HepG2 (cell line): ENCODE measurements around the gene SEMA4A. TPM values are rescaled to one million over a fixed set of nuclear protein-coding genes. Genes with fewer than 3 reads are reported as not detected.
A peak's percentile ranks its signal among the peaks of the same experiment; 100 is the strongest.

Experiments used
- CAMTA2 ChIP-seq: sonication (generic); formaldehyde crosslinking; IDR thresholded peaks from 2 replicates; pipeline ENCODE4 v1.4.0; 2020; ENCODE audit warnings: mild to moderate bottlenecking, missing genetic modification reagents, borderline replicate concordance
- SMC3 ChIP-seq: IDR thresholded peaks from 2 replicates; pipeline ENCODE4 v1.6.1; 2011; ENCODE audit warnings: low read length, improper control_type of control experiment
- TRIM24 ChIP-seq: sonication (generic); formaldehyde crosslinking; IDR thresholded peaks from 2 replicates; pipeline ENCODE4 v1.8.0; 2022; ENCODE audit warnings: mild to moderate bottlenecking, missing genetic modification reagents
- ZC3H4 ChIP-seq: sonication (generic); formaldehyde crosslinking; IDR thresholded peaks from 2 replicates; pipeline ENCODE4 v1.4.0; 2020; ENCODE audit warnings: missing genetic modification reagents, borderline replicate concordance
- ZNF281 ChIP-seq: sonication (generic); formaldehyde crosslinking; IDR thresholded peaks from 2 replicates; pipeline ENCODE4 v1.4.0; 2020; ENCODE audit warnings: missing genetic modification reagents, borderline replicate concordance
- ZNF431 ChIP-seq: sonication (generic); formaldehyde crosslinking; IDR thresholded peaks from 2 replicates; pipeline ENCODE4 v1.9.0; 2022; ENCODE audit warnings: missing genetic modification reagents, low read depth, mild to moderate bottlenecking, borderline replicate concordance
- ZNF670 ChIP-seq: sonication (generic); formaldehyde crosslinking; IDR thresholded peaks from 2 replicates; pipeline ENCODE4 v1.8.0; 2022; ENCODE audit warnings: mild to moderate bottlenecking, missing genetic modification reagents, borderline replicate concordance
- polyA plus RNA-seq, 8 experiments: library from polyadenylated mRNA; depleted of rRNA in 3 of 8; stranded (reverse) in 7 of 8; unstranded in 1 of 8; fragments of >200 nt; fragmentation: Illumina TruSeq in 4 of 8; extraction: Trizol in 4 of 8; gene quantifications; 2 replicates each; pipeline versions ENCODE4 v1.2.1 to v1.2.3, GENCODE V29; 2011 to 2016; ENCODE audit warnings: low read depth in 4 of 8, missing spikeins in 1 of 8, mixed read lengths in 1 of 8; ENCODE audit not compliant: insufficient read depth in 1 of 8
- total RNA-seq, 5 experiments: library from RNA; depleted of rRNA; stranded (reverse); fragments of >200 nt; fragmentation: Illumina TruSeq; extraction: Trizol; gene quantifications; 2 replicates each; pipeline ENCODE4 v1.2.3, GENCODE V29; 2016; ENCODE audit warnings: low read depth in 1 of 5
- TF ChIP-seq, protein P1 (sequence below): sonication (generic); formaldehyde crosslinking; IDR thresholded peaks from 2 replicates; pipeline ENCODE4 v1.5.1; 2020; ENCODE audit warnings: mild to moderate bottlenecking, missing genetic modification reagents, borderline replicate concordance
- TF ChIP-seq, protein P2 (sequence below): sonication (generic); formaldehyde crosslinking; IDR thresholded peaks from 2 replicates; pipeline ENCODE4 v1.4.0; 2020; ENCODE audit warnings: missing genetic modification reagents
- TF ChIP-seq, protein P3 (sequence below): sonication (generic); formaldehyde crosslinking; IDR thresholded peaks from 2 replicates; pipeline ENCODE4 v1.4.0; 2020; ENCODE audit warnings: missing genetic modification reagents
- TF ChIP-seq, protein P4 (sequence below): sonication (generic); formaldehyde crosslinking; IDR thresholded peaks from 2 replicates; pipeline ENCODE4 v1.5.1; 2020; ENCODE audit warnings: missing genetic modification reagents, mild to moderate bottlenecking, borderline replicate concordance

SEMA4A gene
- total and polyA plus RNA-seq, 2 of the 13 experiments (the other 11 are each of a cell fraction or from before 2014, with no cell fraction given) = 0.09 to 0.20 TPM

DNA sequence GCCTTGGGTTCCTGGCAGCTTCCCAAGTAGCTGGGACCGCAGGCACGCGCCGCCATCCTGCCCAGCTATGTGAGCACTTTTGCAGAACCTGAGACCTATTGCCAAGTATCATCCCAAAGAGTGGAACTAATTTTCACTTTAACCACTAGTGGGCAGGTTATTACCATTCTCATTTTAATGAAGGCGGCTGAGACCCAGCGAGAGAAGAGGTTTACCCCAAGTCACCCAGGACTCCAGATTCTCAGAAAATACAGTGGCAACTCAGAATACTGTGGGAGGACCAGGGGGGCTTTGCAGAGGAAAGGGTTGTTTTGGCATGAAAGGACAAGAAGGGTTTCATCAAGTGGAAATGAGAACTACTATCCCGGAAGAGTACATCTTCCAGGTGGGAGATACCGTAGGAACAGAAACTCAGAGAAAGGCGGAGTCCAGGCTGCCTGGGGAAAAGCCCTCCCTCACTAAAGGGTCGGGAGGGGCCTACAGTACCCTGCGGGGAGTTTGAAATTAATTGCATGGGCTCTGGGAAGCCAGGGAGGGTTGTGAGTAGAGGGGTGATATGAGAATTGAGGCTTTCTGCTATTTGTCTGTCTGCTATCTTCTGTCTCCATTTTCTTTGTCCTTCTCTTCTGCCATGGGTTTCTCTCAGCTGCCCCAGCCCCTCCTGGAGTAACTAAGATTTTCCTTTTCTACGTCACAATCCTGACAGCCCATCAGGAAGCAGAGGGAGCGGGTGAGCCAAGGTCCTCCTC, 7.2 kb upstream of the SEMA4A start (continued):
- TF ChIP-seq, protein P1, sequence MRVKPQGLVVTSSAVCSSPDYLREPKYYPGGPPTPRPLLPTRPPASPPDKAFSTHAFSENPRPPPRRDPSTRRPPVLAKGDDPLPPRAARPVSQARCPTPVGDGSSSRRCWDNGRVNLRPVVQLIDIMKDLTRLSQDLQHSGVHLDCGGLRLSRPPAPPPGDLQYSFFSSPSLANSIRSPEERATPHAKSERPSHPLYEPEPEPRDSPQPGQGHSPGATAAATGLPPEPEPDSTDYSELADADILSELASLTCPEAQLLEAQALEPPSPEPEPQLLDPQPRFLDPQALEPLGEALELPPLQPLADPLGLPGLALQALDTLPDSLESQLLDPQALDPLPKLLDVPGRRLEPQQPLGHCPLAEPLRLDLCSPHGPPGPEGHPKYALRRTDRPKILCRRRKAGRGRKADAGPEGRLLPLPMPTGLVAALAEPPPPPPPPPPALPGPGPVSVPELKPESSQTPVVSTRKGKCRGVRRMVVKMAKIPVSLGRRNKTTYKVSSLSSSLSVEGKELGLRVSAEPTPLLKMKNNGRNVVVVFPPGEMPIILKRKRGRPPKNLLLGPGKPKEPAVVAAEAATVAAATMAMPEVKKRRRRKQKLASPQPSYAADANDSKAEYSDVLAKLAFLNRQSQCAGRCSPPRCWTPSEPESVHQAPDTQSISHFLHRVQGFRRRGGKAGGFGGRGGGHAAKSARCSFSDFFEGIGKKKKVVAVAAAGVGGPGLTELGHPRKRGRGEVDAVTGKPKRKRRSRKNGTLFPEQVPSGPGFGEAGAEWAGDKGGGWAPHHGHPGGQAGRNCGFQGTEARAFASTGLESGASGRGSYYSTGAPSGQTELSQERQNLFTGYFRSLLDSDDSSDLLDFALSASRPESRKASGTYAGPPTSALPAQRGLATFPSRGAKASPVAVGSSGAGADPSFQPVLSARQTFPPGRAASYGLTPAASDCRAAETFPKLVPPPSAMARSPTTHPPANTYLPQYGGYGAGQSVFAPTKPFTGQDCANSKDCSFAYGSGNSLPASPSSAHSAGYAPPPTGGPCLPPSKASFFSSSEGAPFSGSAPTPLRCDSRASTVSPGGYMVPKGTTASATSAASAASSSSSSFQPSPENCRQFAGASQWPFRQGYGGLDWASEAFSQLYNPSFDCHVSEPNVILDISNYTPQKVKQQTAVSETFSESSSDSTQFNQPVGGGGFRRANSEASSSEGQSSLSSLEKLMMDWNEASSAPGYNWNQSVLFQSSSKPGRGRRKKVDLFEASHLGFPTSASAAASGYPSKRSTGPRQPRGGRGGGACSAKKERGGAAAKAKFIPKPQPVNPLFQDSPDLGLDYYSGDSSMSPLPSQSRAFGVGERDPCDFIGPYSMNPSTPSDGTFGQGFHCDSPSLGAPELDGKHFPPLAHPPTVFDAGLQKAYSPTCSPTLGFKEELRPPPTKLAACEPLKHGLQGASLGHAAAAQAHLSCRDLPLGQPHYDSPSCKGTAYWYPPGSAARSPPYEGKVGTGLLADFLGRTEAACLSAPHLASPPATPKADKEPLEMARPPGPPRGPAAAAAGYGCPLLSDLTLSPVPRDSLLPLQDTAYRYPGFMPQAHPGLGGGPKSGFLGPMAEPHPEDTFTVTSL (CRISPR knock-in tag) = no peak
- TF ChIP-seq CAMTA2 (CRISPR knock-in tag) (no peak), ZNF281 (CRISPR knock-in tag) (no peak), SMC3 (peak; percentile 88), TRIM24 (CRISPR knock-in tag) (no peak), ZC3H4 (CRISPR knock-in tag) (no peak), ZNF431 (CRISPR knock-in tag) (no peak), ZNF670 (no peak)
- TF ChIP-seq, protein P2, sequence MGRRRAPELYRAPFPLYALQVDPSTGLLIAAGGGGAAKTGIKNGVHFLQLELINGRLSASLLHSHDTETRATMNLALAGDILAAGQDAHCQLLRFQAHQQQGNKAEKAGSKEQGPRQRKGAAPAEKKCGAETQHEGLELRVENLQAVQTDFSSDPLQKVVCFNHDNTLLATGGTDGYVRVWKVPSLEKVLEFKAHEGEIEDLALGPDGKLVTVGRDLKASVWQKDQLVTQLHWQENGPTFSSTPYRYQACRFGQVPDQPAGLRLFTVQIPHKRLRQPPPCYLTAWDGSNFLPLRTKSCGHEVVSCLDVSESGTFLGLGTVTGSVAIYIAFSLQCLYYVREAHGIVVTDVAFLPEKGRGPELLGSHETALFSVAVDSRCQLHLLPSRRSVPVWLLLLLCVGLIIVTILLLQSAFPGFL = no peak
- TF ChIP-seq, protein P3, sequence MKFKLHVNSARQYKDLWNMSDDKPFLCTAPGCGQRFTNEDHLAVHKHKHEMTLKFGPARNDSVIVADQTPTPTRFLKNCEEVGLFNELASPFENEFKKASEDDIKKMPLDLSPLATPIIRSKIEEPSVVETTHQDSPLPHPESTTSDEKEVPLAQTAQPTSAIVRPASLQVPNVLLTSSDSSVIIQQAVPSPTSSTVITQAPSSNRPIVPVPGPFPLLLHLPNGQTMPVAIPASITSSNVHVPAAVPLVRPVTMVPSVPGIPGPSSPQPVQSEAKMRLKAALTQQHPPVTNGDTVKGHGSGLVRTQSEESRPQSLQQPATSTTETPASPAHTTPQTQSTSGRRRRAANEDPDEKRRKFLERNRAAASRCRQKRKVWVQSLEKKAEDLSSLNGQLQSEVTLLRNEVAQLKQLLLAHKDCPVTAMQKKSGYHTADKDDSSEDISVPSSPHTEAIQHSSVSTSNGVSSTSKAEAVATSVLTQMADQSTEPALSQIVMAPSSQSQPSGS (CRISPR knock-in tag) = no peak
- TF ChIP-seq, protein P4, sequence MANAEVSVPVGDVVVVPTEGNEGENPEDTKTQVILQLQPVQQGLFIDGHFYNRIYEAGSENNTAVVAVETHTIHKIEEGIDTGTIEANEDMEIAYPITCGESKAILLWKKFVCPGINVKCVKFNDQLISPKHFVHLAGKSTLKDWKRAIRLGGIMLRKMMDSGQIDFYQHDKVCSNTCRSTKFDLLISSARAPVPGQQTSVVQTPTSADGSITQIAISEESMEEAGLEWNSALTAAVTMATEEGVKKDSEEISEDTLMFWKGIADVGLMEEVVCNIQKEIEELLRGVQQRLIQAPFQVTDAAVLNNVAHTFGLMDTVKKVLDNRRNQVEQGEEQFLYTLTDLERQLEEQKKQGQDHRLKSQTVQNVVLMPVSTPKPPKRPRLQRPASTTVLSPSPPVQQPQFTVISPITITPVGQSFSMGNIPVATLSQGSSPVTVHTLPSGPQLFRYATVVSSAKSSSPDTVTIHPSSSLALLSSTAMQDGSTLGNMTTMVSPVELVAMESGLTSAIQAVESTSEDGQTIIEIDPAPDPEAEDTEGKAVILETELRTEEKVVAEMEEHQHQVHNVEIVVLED (CRISPR knock-in tag) = peak; percentile 18; the same call in 1 of the 2 replicates
